ENCODE data around the gene HGFAC.

HGFAC gene

DNA sequence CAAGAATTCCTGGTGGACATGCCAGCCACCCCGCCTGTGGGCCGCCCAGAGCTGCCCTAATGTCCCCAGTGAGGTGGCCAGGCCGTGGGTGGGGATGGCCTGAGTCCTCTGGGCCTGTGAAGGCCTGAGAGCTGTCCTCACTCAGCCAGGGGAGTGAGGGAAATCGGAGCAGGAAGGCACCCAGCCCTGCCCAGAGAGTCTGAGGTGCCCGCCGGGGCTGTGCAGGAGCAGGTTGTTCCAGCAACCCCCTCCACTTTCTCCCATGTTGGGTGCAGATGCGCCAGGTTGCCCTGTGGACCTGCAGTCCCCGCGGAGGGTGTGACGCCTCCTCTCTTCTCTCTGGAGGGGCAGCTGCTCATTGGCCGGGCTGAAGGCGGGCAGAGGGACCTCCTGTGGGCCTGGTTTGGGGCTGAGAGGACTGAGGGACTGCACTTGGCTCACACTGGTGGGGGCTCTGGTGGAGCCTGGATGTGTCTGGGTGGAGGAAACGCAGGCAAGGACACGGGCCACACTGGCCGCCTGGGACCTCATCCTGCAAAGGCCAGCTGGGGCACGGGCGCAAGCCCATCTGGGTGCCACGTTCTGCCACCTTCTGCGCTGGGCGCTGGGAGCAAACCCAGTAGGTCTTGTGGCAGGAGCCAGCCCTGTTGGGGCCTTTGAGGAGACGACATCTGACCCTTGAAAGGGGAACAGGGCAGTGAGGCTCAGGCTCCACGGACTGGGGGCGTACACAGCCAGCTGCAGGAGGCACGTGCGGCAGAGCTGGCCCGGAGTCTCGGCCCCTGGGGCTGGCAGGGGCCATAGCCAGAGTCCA is 35.4 kb downstream of the HGFAC start:
- DNase-seq, result no peak

DNA sequence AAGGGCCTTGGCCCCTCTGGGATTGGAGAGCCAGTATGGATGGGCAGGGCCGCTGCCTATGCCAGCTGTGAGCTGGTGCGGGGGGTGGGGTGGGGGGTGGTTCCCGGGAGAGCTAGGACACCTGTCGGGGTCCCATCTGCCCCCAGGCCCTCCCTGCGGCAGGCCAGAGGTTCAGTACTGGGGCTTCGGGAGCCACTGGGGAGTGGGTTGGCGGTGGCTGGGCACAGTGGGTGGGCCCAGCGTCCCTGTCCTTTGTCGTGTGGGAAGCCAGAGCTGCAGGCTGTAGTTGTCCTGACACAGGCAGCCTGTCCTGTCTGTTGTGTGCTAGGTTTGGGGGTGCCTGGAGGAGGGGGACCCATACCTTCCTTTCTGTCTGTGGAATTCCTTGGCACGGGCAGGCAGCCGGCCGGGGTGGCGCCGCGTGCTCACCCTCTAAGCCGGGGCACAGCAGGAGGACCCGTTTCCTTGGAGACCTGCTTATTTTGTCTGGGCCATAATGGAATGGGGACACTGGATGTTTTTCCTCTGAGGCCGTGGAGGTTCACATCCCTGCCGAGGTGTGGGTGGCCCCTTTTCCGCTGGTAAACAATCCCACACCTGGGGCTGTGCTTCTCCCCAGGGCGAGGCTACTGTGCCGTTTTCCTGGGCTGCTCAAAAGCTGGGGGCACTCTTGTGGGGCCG is 36.1 kb downstream of the HGFAC start:
- no peak for DNase-seq

DNA sequence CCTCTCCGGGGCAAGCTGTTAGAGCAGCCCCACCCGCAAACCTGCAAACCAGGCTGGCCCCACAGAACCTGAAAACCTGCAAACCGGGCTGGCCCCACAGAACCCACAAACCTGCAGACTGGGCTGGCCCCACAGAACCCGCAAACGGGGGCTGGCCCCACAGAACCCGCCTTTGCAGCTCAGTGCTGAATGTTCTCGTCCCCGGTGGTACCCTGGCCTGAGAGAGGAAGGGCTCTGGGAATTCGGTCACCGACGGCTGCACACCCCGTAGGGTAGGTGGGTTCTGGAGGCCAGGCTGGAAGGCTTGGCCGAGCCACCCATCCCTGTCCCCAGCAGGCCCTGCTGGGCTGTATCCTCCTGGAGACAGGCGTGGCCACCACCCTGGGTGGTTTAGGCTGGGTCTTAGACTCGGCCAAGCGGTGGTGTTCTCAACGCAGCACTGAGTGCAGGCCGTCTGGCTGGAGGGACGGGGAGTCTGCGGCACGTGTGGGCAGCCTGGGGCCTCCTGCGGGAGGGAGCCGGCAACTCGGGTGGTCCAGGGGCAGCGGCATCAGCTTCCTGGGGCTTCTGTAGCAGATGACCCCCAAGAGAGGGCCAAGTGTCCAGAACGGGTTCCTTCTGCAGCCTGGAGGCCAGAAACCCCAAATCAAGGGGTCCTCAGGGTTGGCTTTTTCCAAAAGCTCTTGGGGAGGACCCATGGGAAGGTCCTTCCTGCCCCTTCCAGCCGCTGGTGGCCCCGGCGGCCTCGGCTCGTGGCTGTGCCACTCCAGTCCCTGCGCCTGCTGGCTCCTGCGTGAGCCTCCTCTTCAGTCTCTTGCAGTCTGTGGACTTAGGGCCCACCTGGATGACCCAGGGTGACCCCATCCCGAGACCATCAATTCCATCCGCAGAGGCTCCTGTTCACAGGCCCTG is 36.9 kb downstream of the HGFAC start:
- DNase-seq, result no peak

- no peak for DNase-seq
Measured at GRCh38 chr4:3479358-3480101, 37.8 kb downstream of the HGFAC start.

- DNase-seq, result peak; percentile 9
Measured at GRCh38 chr4:3480528-3481112, 38.9 kb downstream of the HGFAC start.

- no peak for DNase-seq
Measured at GRCh38 chr4:3481113-3481531, 39.4 kb downstream of the HGFAC start.

DNA sequence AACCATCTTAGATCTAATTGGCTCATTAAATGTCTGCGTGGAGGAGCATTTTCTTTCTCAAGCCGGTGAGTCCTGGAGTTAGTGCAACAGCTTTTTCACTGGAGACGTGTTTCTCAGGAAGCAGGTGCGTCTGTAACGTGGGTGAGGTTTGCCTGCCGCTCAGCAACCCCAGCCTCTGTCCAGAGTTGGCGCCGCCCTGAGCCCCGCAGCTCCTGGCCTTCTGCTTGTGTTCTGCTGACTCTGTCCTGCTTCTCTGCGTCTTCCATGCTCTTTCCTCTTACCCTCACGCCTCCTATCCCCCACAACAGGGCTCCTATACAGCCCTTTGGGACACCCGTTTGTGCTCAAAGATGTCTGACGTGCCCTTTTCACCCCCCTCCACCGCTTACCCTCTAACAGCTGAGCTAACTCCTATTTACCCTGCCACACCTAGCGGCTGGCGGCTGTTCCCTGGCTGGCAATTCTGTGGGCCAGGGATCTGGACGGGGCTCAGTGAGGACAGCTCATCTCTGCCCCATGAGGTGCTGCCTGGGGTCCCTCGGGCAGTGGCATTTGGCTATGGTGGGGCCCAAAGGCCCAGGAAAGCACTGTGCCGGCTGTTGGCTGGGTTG is 40.1 kb downstream of the HGFAC start:
- DNase-seq, result no peak

- no peak for DNase-seq
Measured at GRCh38 chr4:3482707-3483106, 40.9 kb downstream of the HGFAC start.

DNA sequence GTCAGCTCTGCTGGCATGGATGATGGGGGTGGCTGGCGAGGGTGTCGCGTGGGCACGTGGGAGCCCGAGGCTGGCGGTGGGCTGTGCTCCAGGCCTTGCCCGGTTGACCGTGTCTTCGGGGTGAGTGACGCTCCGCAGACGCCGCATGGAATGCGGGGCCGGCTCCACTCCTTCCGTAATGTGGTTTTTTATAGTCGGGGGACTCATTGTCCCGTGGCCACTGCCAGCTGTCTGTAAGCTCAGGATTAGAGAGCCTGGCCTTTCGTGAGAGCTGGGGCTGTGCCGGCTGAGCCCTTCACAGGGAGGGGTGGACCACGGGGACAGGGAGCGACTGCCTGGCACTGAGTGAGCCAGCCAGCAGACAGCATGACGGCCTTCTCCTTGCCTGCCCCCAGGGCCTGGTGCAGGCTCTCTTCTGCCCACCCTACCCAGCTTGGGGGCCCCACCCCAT is 41.7 kb downstream of the HGFAC start:
- DNase-seq, result no peak

GRCh38 chr4:3484057-3484973 is 42.5 kb downstream of the HGFAC start:
- DNase-seq, result no peak

DNA sequence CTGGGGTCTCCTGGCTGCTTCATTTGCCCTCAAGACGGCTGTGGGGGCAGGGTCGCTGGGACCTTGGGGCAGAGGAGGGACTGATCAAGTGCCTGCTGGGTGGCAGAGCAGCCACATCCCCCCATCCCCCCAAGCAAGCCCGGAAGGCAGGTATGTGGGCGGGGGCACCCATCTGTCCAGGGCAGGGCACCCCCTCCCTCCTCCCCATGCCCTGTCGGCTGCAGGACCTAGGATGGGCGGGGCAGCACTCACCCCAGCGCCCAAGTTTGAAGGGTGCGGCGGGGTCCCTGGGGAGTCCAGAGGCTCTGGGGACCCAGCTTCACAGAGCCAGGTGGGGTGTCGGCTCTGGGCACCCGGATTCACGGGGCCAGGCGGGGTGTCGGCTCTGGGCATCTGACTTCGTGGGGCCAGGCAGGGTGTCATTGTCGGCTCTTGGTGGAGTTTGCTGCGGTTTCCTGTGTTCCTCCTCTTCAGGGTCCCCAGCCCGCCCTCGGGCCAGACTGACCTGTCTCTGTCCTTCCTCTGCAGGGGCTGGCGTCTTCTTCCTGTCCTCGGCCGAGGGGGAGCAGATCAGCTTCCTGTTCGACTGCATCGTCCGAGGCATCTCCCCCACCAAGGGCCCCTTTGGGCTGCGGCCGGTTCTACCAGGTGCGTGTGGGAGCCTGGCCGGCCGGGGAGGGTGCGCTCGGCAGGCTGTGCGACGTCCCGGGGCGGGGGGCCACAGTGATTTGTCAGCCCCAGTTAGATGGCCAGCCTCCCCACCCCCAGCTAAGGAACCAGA is 43.4 kb downstream of the HGFAC start:
- DNase-seq, result no peak

DNA sequence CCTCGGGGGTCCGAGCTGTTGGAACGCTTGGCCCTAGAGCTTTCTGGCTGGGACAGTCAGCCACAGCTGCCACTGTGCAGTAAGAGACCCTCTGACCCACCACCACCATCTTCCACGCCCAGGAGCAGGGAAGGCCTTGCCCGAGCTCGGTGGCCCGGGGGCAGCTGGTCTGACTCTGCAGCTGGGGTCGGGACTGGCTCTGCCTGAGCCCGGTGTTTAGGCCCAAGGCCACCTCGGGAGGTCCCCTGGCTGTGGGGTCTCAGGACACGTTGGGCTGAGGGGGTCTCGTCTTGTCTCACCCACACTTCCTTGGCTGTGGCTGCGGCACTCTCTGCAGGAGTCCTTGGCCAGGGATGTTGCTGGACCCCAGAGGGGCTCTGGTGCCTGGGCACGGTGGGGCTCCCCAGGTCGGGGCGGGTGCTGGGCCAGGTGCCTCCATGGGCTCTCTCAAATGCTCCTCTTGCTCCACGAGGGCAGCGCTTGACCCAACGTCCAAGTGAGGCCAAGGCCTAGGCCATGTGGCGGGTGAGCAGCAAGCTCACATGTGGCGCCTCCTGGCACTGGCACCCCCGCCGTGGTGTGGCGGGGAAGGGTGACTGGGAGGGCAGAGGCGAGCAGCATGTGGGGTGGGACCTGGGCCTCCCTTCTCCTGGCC is 44.2 kb downstream of the HGFAC start:
- DNase-seq, result no peak

GRCh38 chr4:3486541-3487540 is 45.1 kb downstream of the HGFAC start:
- no peak for DNase-seq

- DNase-seq, result no peak
Measured at GRCh38 chr4:3487861-3488260, 46.1 kb downstream of the HGFAC start.

DNA sequence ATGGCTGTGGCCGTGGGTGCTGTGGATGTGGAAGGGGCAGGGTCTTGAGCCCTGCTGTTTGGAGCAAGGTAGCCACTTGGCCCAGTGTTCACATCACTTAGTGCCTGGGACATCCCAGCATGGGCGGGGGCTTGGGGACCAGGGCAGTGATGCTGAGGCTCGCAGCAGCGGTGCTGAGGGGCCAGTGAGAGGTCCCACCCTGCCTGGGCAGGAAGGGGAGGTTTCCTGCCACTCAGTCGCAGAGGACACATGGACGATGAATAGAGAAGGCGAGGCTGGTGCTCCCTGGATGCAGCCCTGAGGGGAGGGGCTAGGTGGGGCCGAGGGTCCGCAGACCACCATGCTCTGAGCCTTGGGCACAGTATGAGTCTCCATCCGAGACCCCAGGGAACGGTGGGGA is 47.1 kb downstream of the HGFAC start:
- no peak for DNase-seq

DNA sequence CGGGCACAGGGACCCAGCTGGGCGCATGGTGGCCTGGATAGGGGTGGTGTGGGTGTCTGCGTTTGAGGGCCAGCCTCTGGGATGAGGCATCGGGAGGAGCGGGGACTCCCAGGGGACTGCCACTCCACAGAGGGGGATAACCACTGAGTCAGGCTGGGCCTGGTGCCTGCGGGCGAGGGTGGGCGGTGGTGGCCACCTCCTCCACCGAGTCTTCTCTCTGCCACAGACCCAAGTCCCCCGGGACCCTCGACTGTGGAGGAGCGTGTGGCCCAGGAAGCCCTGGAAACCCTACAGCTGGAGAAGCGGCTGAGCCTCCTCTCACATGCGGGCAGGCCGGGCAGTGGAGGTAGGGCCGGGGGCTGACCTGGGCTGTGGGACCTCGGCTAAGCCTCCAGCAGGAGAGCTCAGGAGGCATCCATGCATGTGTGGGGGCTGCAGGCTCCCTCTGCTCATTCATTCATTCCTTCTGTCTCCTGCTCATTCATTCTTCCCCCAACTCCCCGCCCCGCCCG is 47.7 kb downstream of the HGFAC start:
- DNase-seq, result no peak

- DNase-seq, result no peak
Measured at GRCh38 chr4:3491681-3492405, 50.1 kb downstream of the HGFAC start.

Measured in SIG-M5 (cell line).